H7 (cell line): Measurements from ENCODE around the gene ARL15. TPM values are rescaled to one million over a fixed set of nuclear protein-coding genes. Genes with fewer than 3 reads are reported as not detected.

Source experiments
- DNase-seq: peaks from one replicate; pipeline ENCODE4 v3.0.0; 2012
- H3K27me3 ChIP-seq: 2 replicates; pipeline ENCODE4 v1.6.0; 2011; ENCODE audit warnings: mild to moderate bottlenecking, low read length; ENCODE audit not compliant: control insufficient read depth, insufficient read depth
- H3K36me3 ChIP-seq: replicated peaks from 2 replicates; pipeline ENCODE4 v1.5.1; 2011; ENCODE audit warnings: low read length; ENCODE audit not compliant: control insufficient read depth, insufficient read depth
- H3K4me3 ChIP-seq: 2 replicates; pipeline ENCODE4 v1.5.1; 2011; ENCODE audit warnings: low read depth, mild to moderate bottlenecking, control low read depth, low read length, moderate library complexity; ENCODE audit not compliant: insufficient read depth
- total RNA-seq: library from RNA; depleted of rRNA; stranded (reverse); fragments of >200 nt; shearing (Covaris generic); gene quantifications from 2 replicates; pipeline ENCODE4 v1.2.3, GENCODE V29; 2014

Gene ARL15
- total RNA-seq, 1 experiment from 2014 or later = 21.6 TPM

DNA sequence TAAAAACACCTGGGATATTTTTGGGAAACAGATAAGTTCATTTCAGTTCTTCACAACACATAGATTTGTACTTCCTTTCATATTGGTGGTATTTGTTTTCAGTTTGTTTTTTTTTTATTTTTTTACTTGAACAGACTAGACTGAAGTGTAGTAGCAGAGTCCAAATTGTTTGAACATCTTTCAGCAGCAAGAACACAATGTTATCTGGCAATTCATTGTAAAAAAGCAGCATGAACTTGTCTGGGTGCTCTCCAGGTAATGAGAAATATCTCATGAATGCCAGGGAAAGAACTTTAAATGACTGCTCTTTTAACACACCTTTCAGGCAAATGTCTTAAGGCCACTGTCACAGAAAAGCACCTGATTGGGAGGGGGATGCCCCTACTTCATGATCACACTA lies 113.4 kb downstream of the ARL15 start:
- Histone ChIP-seq H3K36me3 (no peaks in the 10 kb centered on the region), H3K4me3 (no peak overlapping the region), H3K27me3 (no peaks in the 10 kb centered on the region)
- DNase-seq = no peak

DNA sequence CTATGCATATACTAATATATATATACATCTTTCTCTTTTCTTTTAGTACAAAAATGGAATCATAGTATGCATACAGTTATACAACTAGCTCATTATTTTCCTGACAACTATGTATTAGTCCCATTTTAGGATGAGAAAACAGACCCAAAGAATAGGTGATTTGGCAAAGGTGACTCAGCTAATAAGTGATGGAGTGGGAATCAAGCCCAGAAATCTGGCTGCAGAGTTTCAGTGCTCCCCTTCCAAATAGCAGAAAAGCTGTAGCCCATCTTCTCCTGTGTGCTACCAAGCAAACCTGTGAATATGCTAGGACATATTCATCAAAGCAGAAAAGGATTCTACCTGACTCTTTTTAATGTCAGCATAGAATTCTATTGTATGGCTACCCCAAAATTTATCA lies 114.7 kb downstream of the ARL15 start:
- DNase-seq = no peak
- H3K27me3 ChIP-seq = no peaks in the 10 kb centered on the region
- no peak overlapping the region for H3K4me3 ChIP-seq
- no peaks in the 10 kb centered on the region for H3K36me3 ChIP-seq

DNA sequence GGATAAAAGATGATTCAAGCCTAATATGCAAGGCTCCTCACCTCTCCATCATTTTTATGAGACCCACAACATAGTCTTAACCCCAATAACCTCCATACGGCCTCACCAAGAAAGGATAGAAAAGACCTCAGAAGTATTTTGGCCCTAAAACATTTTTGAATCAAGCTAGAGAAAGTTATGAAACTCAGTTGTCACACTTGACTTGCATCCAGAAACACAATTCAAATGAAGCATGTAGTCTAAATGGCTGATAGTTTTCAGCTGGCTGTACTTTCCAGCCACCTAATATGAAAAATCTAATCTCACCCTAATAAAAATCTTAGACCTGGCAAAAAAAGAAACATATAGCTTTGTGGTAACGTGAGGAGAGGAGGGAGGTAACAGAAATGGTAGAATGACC lies 116.1 kb downstream of the ARL15 start:
- H3K36me3 ChIP-seq = no peaks in the 10 kb centered on the region
- no peaks in the 10 kb centered on the region for H3K27me3 ChIP-seq
- DNase-seq = no peak
- H3K4me3 ChIP-seq = no peak overlapping the region

DNA sequence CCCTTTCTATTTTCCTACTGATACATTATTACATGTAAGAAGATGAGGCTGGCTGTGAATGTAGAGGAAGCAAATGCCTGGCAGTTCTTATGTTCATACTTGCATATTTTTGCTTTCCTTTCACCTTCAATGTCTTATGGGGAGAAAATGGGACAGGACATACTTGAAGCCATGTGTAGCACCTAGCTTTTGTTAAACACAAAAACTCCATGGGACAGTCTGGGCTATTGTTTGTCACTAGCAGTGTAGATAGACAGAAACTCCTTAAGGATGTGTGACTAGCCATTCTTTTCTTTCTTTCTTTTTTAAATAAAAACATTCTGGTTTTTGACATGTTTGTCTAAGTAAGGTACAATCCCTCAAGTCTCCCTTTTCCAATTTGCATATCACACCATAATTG lies 122.7 kb downstream of the ARL15 start:
- H3K36me3 ChIP-seq = no peaks in the 10 kb centered on the region
- H3K4me3 ChIP-seq = no peak overlapping the region
- no peaks in the 10 kb centered on the region for H3K27me3 ChIP-seq
- DNase-seq = no peak

DNA sequence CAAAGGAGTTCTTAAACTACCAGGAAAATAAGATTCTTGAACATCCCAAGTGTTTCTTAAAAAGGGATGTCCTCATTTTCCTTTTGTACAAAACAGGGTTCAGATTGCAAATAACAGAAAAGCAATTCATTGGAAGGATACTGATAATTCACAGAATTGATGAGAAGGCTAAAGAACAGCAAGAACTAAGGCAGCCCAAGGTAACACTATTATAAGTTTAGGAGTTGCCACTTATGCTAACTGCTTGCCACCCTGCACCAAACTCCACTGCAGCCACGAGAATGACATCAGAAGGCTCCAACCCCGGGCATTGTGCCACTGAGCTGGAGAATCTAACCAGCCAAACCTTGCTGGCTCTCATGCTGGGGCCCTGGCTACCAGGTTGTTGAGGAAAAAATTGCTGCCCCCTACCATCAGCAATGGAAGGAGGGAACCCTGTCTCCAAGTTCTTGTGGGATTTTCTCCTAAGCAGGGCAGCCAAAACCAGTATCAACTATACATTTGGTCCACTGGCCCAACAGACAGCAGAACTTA lies 123.4 kb downstream of the ARL15 start:
- Histone ChIP-seq H3K27me3 (no peaks in the 10 kb centered on the region), H3K4me3 (no peak overlapping the region), H3K36me3 (no peaks in the 10 kb centered on the region)
- no peak for DNase-seq

DNA sequence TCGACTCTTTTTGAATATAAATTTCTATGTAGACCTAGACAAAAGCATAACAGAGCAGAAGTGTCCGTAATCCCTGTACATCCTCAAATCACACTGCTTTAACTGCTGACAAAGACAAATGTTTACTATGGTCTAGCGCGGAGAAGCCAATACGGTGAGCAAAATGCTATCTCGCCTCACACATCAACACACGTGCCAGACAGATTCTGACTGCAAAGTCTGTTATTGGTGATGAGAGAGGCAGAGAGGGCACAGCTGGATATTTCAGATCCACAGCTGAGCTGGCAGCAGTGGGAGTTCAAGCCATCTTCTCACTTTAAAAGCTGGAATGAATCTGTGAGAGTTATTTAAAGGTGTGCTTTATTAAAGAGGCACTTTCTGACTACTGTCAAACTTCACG lies 124.3 kb downstream of the ARL15 start:
- no peaks in the 10 kb centered on the region for H3K36me3 ChIP-seq
- no peak for DNase-seq
- no peaks in the 10 kb centered on the region for H3K27me3 ChIP-seq
- H3K4me3 ChIP-seq = no peak overlapping the region

DNA sequence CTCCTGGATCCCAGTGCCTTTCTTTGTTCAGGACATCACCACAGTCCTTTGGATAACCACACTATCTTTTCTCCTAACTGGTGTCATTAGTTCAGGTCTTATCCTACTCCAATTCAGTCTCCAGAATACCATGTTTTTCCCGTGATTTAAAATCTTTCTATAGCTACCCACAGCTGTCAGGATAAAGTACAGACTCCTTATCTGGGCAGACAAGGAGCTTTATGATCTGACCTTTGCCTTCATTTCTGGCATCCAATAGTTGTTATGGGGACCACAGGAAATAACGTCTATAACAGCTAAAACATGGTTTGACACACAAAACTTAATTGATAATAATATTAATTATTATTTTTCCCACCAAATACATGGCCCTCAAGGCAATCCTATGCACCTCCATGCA lies 125.6 kb downstream of the ARL15 start:
- Histone ChIP-seq H3K36me3 (no peaks in the 10 kb centered on the region), H3K27me3 (no peaks in the 10 kb centered on the region), H3K4me3 (no peak overlapping the region)
- DNase-seq = no peak

DNA sequence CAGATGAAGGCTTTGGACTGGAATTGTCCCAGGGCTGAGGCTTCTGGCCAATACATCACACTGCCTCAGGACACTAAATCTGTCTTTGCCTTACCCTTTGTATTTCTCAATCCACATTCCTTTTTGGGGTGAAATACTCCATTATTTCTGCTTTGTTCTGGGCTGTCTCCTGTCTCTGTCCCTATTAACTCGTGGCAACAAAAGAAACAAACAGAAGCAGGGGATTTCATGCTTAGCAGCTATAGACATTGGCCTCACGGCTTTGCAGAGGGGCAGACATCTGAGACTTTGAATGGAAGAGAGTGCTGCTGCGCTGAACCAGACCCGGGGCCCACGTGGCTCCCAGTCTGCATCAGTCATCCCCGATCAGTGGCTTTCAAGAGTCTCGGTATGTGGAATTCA lies 129.7 kb downstream of the ARL15 start:
- Histone ChIP-seq H3K27me3 (no peaks in the 10 kb centered on the region), H3K36me3 (no peaks in the 10 kb centered on the region), H3K4me3 (no peak overlapping the region)
- no peak for DNase-seq

DNA sequence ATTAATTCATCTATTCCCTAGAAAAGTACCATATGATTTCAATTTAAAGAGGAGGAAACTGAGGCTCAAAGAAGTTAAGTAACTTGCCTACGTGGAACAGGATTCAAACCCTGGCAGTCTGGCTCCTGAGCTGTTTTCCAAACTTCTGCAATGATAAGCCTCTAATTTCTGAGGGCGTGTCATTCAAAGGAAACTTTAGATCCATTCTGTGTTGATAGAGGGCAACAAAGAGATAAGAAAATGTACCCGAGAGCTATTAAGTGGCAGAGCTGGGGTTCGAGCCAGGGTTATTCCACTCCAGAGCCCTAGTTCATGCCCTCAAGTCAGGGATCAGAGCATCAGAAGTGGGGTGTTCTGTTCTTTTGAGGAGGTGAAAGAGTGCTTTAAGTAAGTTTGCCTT lies 131.4 kb downstream of the ARL15 start:
- Histone ChIP-seq H3K36me3 (no peaks in the 10 kb centered on the region), H3K4me3 (no peak overlapping the region), H3K27me3 (no peaks in the 10 kb centered on the region)
- DNase-seq = no peak

DNA sequence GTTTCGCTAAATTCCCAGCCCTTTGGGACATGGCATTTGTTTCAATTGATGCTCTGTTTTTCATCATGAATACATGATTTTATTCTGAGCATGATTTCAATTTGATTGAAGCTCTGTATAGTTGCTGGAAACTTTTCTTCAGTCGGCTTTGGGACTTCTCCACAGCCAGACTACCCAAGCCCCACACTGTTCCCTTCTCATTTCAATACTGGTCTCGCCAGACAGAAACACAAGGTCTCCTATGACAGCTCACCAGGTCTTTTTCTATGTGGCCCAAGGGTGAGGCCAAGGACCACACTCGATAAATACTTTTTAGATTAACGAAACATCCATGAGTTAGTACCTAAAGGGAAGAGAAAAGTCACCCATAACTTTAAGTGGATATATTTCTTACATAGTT lies 132.2 kb downstream of the ARL15 start:
- DNase-seq = no peak
- H3K27me3 ChIP-seq = no peaks in the 10 kb centered on the region
- no peak overlapping the region for H3K4me3 ChIP-seq

DNA sequence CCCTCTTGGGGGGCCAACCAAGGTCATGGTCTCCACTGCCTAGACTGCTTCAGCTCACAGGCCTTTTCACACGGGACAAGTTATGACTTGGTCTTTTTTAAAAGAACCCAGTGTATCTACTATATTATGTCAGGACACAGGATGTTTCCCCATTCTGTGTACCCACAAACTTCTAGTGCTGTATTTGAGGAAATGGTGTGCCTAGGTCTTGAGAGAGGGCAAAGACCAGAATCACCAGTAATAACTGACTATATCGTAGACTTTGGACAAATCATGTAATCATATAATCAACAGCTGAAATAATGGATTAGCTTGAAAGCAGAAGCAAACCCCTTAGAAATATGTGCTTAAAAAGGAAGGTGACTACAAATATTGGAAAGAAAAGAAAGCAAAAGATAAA lies 133.3 kb downstream of the ARL15 start:
- H3K4me3 ChIP-seq = no peak overlapping the region
- no peaks in the 10 kb centered on the region for H3K36me3 ChIP-seq
- DNase-seq = no peak
- no peaks in the 10 kb centered on the region for H3K27me3 ChIP-seq

More for the DNA sequence above, 132.2 kb downstream of the ARL15 start:
- no peaks in the 10 kb centered on the region for H3K36me3 ChIP-seq

DNA sequence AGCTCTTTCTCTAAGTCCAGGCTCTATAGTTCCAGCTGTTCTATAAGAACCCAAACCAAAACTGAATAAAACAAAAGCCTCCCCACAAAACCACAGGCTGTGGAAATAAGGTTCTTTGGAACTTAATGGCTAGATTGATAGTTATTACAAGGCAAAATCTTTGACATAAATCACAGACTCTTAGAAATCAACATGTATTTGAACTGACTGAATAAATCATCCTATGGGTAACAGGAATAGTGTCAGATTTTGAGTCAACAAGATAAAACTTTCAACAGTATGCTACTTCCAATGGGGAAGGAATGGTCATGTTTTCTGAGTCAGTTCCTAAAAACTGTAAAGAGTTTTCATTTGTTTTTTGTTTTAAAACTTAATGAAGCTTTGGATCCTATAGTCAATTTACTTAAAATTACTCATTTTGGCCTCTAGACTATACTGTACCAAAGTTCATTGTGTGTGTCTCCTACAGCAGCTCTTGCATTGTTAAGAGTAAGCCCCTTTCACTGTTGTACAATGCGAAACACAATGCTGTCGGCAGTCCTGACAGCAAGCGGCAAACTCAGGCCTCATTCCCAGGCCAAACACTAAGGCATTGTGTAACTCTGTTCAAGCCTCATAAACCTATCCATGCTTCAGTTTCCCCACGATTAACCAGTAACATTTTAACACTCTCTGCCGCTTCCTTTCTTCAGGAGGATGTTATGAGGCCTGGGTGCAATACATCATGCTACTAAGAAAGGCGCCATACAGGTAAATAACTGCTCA lies 134.1 kb downstream of the ARL15 start:
- no peak for DNase-seq
- Histone ChIP-seq H3K36me3 (no peaks in the 10 kb centered on the region), H3K4me3 (no peak overlapping the region), H3K27me3 (no peaks in the 10 kb centered on the region)

DNA sequence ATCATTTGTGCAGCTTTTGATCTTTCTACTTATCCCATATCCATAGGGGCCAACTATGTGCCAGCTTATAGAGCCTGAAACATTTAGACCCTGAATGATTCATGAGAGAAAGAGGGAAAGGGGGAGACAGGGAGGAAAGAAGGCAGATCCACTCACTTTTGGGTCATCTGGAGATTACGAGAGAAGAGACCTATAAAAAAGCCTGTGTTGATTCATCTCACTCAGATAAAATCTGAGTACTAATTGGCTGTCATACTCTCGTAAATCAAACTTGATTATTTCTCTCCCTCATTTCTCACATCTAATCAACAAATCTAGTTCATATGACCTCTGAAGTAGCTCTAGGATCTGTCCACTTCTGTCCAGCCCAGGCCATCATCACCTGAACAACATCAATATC lies 137.1 kb downstream of the ARL15 start:
- Histone ChIP-seq H3K27me3 (no peaks in the 10 kb centered on the region), H3K36me3 (no peaks in the 10 kb centered on the region), H3K4me3 (no peak overlapping the region)
- no peak for DNase-seq

DNA sequence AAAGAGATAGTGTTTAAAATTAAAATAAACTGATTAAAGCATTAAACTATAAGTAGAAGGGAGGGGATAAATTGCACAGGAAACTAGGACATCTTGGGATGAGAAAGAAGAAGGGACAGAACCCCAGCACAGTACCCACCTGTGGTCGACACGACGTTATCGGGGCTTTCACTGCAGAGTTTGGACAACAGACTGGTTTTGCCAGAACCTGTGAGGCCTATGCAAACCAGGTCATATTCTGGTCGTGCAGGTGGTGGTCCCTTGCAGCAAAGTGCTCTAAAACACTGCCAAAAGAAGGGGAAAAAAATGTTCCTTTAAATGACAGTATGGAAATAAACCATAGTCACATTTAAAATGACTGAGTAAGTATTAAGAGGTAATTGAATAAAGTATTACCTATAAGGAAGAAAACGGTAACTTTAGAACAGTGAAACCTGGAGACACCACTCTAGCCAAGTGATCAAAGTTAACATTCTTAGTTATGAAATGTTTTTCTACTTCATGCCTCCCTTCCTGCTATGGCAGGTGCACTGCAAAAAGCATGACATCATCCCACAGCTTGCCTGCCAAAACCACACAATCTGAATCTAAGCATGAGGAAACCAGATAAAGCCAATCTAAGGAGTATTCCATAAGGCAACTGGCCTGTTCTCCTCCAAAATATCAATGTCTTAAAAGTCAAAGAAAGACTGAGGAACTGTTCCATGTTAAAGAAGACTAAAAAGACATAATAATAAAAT lies 138.6 kb downstream of the ARL15 start:
- H3K36me3 ChIP-seq = no peaks in the 10 kb centered on the region
- no peak for DNase-seq
- H3K4me3 ChIP-seq = no peak overlapping the region
- H3K27me3 ChIP-seq = no peaks in the 10 kb centered on the region

DNA sequence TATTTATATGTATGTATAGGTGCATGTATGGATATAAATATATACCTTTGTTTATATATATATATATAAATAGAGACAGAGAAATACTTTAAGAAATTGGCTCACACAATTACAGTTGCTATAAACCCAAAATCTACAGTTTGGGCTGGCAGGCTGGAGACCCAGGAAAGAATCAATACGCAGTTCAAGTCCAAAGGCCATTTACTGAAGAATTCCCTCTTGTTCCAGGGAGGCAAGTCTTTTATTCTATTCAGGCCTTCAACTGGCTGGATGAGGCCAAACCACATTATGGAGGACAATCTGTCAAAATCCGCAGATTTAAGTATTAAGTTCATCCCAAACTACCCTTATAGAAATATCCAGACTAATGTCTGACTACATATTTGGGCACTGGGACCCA lies 144.7 kb downstream of the ARL15 start:
- no peak for DNase-seq
- Histone ChIP-seq H3K27me3 (no peaks in the 10 kb centered on the region), H3K36me3 (no peaks in the 10 kb centered on the region), H3K4me3 (no peak overlapping the region)
